Putamen (tissue), 1 donor: Measurements from ENCODE around the gene SNX21.
"Not testable (repeated sequence)": the region's sequence is repeated elsewhere in the genome, so short reads cannot be mapped to it uniquely, and the experiment has no call there.

ENCODE experiments used
- DNase-seq: peaks from one replicate; pipeline ENCODE4 v3.0.0-alpha.2; 2016; ENCODE audit warnings: low spot score

The SNX21 gene

DNA sequence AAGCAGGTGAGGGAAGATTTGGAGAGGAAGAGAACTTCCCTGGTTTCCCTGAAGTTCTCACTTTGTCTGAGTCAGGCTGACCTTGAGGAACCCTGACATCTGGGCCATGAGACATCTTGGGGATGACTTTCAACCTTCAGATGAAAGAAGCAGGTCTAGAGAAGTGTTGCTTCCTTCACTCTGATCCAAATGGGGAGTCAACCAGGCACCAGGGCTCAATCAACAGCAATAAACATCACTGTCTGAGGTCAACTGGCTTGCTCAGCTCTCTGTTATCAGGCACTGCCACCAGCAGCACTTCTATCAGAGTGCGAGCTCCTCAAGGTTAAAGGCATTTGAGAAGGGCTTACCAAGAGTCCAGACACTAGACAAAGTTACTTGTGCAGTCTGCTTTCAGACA, 17.3 kb downstream of the SNX21 start:
- no peak for DNase-seq

DNA sequence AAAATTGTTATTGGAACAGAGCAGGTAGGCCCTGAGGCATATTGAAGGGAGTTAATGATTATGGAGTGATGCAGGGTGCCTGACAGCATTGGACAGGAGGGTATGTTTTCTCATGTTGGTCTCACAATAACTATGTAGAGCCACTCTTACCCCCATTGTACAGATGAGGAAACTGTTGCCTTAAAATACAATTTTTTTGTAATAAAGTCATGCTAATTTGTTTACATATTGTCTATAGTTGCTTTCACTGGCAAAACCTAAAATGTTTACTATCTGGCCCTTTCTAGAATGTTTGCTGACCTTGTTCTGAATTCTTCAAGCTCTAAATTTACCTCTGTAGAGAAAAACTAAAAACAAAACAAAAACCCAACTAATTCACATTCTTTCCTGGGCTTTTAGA, 17.9 kb downstream of the SNX21 start:
- DNase-seq = no peak

DNA sequence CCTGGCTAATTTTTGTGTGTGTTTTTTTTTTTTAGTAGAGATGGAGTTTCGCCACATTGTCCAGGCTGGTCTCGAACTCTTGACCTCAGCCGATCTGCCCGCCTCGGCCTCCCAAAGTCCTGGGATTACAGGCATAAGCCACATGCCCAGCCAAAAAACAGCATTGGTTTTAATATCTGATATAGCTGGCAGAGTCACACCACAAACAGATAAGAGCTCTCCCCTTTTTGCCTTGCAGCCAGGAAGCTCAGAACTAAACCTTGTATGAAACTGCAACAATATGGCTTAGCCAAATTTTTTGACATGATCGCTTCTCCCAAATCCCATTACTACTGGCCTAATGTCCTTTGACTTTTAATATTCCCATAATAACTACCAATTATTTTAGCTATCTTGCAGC, 18.7 kb downstream of the SNX21 start:
- DNase-seq = no peak

DNA sequence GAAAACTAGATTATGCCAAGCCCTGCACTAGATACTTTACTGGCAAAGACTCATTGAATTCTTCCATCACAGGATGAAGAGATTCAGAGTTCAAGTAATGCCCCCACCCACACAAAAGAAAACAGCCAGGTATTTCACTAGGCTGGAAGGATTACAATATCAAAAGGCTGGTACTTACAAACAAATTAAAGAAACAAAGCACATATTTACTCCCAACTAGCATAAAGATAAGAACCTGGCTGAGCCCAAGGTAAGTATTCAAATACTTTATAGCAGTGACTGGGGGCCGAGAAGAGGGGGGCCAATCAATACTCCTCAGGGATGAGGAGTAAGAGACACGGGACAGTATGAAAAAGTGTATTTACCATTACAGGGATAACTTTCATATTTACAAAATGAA, 19.9 kb downstream of the SNX21 start:
- DNase-seq = no peak

DNA sequence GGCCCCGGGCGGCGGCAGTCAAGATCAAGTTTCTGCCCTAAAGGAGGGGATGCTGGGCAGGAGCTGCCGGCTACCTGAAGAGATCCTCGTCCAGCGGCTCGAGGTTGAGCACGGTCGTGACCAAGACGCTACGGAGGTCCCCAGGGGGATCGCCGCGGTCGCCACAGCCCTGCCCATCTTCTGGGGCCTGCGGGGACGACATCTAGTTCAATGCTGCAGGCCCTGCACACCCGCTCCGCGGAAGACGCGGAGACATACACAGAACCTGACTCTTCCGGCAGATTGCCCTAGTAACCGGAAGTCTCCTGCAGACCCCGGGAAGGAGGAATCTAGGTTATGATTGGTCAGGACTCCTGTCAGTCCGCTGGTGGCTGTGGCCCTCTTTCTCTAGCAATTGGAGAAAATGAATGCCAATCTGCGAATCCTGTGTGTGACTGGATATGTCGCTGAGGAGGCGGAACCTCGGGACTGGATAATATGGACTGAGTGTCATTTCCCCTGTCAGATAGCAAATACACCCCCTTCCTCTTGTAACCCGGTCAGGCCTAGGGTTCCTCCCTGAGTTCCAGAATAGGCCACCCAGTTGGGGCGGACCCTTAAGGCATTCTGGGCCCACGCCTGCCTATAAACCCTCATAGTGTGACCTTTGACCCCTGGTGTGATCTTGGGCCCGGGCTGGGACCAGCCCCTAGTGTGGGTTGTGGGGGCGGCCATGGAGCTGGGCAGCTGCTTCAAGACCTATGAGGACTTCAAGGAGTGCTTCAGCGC, 23.7 kb downstream of the SNX21 start, which contains the start of the genes ACOT8 and ZSWIM3:
TSS of gene ACOT8 (minus strand) at position 279 of the 768 bp plus-strand sequence. CDS start at position 202, 77 bp downstream.
TSS of gene ZSWIM3 (plus strand) at position 501 of the 768 bp plus-strand sequence. CDS start at position 713, 212 bp downstream.
- peak; percentile 99 for DNase-seq

DNA sequence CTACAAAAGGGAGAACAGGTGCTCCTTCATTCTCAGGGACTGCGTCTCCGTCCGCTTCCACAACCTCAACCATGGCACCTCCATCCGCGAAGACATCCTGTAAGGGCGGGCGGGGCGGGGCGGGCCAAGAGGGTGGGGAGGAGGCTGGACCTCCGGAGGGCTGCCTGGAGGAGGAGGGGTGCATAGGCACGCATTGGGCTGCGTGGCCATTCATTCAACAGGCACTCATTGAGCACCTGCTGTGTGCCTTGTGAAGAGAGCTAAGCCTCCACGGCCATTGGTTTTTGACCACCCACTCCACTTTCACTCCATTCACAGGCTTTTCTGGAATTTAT, 24.2 kb downstream of the SNX21 start:
- DNase-seq = no peak

DNA sequence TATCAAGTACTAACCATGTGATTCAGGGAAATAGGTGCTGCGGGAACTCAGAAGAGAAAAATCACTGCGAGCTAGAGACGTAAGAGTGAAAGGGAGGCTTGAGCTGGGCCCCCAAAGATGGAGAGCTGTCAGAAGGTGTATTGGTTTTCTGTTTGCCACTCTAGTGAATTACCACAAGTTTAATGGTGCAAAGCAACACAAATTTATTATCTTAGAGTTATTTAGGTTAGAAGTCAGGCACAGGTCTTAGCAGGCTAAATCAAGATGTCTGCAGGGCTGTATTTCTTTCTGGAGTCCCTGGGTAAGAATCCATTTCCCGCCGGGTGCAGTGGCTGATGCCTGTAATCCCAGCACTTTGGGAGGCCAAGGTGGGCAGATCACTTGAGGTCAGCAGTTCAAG, 26.3 kb downstream of the SNX21 start:
- DNase-seq = no peak

DNA sequence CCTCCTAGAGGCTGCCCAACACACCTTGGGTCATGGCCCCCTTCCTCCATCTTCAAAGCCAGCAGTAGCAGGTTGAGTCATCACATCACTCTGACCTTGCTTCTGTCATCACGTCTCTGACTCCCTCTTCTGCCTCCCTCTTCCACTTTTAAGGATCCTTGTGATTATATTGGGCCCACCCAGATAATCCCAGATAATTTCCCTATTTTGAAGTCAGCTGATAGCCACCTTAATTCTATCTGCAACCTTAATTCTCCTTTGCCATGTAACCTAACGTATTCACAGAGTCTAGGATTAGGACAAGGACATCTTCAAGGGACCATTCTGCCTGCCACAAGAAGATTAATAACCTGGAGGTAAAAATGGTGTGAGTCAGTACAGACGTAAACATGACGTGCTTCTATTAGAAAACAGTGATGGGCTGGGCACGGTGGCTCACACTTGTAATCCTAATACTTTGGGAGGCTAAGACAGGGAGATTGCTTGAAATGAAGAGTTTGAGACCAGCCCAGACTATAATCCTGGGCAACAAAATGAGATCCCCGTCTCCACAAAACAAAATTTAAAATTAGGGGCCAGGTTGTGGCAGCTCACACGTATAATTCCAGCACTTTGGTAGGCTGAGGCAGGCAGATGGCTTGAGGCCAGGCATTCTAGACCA, 27.1 kb downstream of the SNX21 start:
- no peak for DNase-seq

DNA sequence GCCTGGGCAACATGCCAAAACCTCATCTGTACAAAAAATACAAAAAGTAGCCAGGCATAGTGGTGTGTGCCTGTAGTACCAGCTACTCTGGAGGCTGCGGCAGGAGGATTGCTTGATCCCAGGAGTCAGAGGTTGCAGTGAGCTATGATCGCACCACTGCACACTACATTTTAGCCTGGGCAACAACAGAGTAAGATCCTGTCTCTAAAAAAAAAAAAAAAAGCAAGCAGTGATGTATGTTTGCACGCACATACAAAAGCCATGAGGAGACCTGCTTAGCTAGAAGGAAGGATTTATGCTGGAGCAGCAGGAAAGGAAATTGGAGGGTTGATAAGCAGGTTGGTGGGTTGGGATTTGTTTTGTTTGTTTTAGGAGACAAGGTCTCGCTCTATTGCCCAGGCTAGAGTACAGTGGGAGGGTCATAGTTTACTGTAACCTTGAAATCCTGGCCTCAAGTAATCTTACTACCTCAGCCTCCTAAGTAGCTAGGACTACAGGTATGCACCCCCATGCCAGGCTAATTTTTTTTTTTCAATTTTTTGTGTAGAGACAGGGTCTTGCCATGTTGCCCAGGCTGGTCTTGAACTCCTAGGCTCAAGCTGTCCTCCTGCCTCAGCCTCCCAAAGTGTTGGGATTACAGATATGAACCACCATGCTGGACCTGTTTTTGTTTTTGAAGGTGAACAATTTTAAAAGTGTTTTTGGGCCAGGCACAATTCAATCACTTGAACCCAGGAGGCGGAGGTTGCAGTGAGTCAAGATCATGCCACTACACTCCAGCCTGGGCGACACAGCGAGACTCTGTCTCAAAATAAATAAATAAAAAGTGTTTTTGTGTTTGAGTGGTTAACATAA, 27.8 kb downstream of the SNX21 start:
- DNase-seq = no peak

DNA sequence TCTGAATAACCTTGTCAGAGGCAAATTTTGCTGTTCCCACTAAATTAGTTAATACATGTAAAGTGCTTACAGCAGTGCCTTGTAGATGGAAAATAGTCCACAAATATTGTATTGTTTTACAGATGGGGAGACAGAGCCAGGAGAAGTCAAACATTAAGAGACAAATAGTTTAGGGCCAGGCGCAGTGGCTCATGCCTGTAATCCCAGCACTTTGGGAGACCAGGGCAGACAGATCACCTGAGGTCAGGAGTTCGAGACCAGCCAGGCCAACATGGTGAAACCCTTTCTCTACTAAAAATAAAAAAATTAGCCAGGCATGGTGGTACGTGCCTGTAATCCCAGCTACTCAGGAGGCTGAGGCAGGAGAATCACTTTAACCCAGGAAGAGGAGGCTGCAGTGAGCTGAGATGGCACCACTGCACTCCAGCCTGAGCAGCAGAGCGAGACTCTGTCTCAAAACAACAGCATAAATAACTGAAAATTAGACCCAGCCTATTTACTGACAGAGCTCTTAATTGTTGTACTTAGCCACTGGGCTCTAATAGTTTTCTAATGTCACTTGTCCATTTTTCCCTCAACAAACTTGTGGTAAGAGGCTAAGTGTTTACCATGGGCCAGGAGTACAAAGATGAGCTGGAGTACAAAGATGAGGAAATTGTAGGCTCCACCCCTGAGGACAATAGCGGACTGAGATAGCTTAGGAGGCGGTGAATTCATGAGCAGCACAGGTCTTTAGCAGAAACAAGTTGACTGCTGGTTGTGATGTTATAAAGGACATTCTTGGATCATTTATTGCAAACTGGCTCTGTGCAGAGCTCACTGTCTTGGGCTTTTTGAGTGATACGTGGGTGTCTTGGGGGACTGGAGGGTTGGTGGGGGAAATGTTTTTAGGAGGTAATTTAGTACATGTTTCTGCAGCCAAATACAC, 30.2 kb downstream of the SNX21 start:
- no peak for DNase-seq

DNA sequence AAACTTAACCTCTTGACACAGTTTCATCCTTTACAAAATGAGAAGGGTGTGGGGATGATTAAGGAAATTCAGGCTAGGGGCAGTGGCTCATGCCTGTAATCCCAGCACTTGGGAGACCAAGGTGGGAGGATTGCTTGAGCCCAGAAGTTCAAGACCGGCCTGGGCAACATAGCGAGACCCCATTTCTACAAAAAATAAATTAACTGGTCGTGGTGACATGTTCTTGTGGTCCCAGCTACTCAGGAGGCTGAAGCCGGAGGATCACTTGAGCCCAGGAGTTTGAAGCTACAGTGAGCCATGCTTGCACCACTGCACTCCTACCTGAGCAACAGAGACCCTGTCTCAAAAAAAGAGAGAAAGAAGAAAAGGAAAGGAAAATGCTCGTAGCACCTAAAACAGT, 32.9 kb downstream of the SNX21 start:
- DNase-seq = no peak

DNA sequence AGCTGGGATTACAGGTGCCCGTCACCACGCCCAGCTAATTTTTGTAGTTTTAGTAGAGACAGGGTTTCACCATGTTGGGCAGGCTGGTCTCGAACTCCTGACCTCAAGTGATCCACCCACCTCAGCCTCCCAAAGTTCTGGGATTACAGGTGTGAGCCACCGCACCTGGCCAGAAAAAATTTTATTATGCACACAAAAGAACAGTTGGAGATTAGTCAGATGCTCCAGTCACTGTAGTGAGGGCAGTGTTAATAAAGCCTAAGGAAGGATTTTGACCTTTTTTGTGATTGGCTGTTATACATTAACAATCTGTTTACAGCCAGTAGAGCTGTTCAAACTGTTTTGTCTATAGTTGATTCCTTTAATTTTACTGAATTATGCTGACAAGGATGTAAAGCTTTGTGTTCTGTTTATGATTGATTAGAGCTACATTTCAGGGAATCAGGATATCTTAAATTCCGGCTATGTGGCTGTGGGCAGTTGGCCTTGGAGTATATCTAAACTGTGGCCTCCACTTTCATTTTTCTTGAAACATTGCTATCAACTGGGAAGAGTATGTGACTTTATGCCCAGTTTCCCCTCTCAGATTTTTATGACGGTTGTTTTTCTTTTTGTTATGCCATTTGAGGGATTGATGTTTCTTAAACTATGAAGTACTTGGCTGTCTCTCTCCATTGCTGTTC, 33.7 kb downstream of the SNX21 start:
- no peak for DNase-seq

DNA sequence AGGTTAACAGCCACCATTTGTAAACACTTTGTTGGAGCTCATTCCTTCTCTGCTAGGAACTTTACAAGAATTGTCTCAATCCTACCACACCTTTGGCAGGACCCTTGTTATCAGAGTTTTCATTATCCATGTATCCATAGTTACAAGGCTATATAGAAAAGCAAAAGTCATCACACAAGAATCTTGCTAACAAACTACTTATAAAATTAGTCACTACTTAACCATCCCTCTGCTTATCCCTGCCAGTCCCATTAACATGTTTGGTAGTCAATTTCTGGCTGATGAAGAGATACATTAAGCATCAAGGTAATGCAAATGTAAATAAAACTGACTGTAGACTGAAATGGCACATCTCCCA, 34.2 kb downstream of the SNX21 start:
- no peak for DNase-seq

DNA sequence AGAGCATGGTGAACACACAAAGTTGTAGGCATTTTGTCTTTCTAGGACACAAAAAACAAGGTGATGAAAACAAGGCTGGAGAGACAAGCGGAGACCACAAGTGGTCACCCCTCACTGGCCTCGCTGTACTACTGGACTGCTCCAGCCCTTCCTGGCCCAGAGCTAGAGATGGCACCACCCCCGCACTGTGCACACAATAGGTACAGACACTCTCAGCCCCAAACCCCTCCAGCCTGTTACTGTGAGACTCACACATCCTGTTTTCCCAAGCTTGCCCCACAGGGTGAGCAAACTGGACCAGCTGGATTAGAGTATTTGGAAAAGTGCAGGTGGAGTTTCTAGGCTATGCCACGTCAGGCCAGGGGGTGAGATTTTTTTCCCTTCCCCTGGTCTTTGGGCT, 39.0 kb downstream of the SNX21 start:
- no peak for DNase-seq

DNA sequence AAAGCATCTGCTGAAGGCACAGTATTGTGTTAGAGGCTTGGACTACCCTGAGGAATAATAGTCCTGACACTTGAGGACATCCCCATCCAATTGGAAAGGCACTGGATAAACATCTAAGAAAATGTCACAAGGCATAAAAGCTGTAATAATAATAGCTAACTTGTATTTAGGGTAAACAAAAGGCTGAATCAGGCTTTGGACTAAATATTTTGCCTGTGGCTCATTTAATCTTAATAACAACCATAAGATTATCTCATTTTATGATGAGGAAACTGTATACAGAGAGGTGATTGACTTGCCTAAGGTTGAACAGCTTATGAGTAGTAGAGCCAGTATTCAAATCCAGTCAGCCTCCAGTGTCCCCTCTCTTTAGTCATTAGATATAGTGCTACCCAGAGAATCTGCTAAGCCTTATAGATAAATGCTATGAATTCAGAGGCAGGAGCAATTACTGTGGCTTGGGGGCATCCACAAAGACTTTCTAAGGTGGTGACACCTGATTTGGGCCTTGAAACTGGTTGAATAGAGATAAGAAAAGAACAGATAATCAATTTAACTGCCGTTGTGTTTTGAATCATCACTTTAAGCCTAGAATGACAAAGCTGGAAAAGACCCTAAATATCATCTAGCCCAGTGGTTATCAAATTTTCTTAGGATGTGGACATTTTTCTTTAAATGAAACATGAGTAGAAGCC, 40.0 kb downstream of the SNX21 start:
- no peak for DNase-seq

DNA sequence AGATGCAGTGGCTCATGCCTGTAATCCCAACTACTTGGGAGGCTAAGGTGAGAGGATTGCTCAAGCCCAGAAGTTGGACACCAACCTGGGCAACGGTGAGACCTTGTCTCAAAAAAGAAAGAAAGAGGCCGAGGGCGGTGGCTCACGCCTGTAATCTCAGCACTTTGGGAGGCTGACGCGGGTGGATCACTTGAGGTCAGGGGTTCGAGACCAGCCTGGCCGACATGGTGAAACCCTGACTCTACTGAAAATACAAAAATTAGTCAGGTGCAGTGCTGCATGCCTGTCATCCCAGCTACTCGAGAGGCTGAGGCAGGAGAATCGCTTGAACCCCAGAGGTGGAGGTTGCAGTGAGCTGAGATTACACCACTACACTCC, 40.5 kb downstream of the SNX21 start:
- not testable (repeated sequence) for DNase-seq

DNA sequence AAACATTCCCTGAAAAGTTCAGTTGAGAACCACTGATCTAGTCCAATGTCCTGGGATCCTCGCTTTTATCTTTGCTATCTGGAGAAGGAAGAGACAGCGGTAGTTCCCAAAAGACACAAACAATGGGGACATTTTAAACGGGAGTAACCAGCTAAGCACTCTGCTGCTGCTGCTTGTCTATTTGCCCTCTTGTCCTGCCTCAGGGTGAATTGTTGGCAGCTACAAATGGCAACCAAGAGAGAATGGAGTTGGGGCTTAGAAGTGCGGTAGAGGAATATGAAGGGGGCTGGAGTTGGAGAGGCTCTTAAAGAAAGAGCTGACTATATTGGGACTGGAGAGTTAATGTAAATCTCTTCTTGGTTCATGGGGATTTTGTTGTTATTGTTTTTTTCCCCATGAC, 41.0 kb downstream of the SNX21 start:
- DNase-seq = no peak

DNA sequence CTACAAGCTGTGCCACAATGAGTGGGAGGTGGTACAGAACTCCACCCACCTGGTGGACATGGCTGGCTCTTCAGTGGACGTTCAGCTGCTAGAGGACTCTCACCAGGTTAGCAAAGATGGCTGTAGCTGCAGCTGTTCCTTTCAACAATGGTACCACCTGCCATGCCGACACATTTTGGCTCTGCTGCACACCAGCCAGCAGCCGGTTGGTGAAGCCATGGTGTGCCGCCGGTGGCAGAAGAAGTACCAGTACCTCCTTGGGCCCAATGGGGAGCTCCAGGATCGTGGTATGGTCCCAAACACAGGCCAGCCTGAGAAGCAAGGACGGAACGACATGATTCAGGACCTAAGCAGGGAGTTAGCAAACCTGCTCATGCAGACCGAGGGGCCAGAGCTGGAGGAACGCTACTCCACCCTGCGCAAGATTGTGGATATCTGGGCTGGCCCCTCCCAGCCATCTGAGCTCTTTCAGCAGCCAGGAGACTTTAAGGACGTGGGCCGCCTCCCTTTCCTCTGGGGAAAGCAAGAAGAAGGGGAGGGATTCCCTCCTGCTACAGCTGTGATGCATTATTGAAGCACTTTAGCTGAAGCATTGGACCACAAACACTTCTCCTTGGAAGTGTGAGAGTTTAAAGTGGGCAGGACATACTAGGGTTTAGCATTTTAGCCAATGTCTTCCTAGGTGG, 44.6 kb downstream of the SNX21 start:
- DNase-seq = no peak

DNA sequence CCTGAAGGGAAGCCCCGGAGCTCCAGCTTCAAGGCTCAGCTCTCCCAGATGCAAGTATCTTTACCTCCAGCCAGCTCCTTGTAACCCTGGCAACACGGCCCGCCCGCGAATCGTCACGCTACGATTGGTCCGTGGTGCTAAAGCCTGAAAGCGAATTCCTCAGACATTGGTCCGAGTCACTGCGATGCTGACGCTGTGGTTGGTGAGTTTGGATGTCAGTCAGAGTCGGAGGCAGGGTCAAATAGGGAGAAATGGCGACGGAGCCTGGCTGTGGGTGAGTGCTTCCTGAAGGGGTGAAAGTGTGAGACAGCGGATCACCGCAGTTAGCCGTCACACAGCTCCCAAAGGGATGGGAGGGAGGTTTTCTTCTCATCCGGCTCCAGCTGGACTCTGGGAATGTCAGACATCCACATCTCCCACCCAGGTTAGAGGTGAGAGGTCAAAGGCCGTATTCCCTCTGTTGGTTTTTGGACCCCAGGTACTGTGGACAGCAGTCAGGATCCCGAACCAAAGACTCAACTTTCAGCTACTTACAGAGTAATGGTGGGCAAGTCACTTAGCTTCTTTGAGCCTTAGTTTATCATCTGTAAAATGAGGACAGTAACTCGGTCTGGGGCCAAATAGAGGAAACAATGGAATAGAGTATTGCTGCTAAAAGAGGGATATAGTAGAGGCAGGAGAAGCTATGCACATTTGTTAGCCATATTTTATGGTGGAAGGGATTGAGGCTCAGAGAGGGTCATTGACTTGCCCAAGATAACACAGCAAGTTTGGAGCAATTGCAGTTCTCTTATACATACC, 47.6 kb downstream of the SNX21 start, which contains the start of gene ZSWIM1:
TSS of gene ZSWIM1 (plus strand) at position 240 of the 801 bp plus-strand sequence. CDS start 1,366 bp downstream, outside the sequence.
- peak; percentile 99 for DNase-seq
